ENCODE results near the gene RFC1. TPM values are rescaled to one million over a fixed set of nuclear protein-coding genes. Genes with fewer than 3 reads are reported as not detected.

RFC1 gene
- total and polyA plus RNA-seq, 9 of the 15 experiments (the other 6 are each of a cell fraction or from before 2014, with no cell fraction given): 16.8 to 85.6 (median 45.2) TPM

DNA sequence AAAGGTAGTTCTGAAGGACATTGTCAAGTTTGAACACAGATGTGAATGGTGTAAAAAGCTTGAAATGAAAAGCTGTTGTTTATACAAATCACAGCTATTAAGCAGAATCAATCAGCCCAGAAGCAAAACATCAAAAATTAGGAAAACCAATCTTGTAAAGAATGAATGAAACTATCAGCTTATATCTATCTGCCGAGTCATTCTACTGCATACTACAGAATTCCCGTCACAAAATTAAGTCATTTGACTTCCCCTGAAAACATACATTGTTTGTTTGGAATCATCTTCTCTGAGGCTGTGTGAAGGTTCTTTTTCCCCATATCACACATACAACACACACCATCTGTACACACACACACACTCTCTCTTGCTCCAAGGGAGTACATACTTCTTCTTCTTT is 80.3 kb downstream of the RFC1 start (continued):
- no peak for TF ChIP-seq ZNF79 (CRISPR knock-in tag; IDR thresholded peaks at IDR 0.05; ENCODE audit: low read depth)
- no peak for TF ChIP-seq ZNF77 (CRISPR knock-in tag; IDR thresholded peaks at IDR 0.05)
- TF ChIP-seq ID3 (CRISPR knock-in tag; IDR thresholded peaks at IDR 0.05): no peak
- no peak for TF ChIP-seq ID3 (tag; IDR thresholded peaks at IDR 0.05)
- TF ChIP-seq PHB (CRISPR knock-in tag; IDR thresholded peaks at IDR 0.05): no peak
- peak; percentile 43; the same call in 1 of the 2 replicates for TF ChIP-seq ZNF316 (IDR thresholded peaks at IDR 0.05)
- TF ChIP-seq HNRNPLL (IDR thresholded peaks at IDR 0.05; ENCODE audit: low read depth, low read length, poor library complexity, severe bottlenecking): no peak
- TF ChIP-seq SIX5 (IDR thresholded peaks at IDR 0.05; ENCODE audit: borderline replicate concordance in 1 of 2, insufficient read depth in 1 of 2, low read depth in 1 of 2, low read length in 2 of 2): no peak

GRCh38 chr4:39285111-39285795 is 80.9 kb downstream of the RFC1 start:
- ChIA-PET POLR2A (interaction anchor here (0.5 to 1.5 kb wide), 2 partner anchors 9 to 37 kb away, joined by 3 read pairs; no protein-coding TSS in a partner anchor), CTCF (ENCODE audit: low intra/inter-chr PET ratio) (no interaction called here)
- Histone ChIP-seq H3K36me3 (ENCODE audit: control insufficient read depth, insufficient read depth, low read length) (peaks cover 42% of the 10 kb centered on the region; the same call in 2 of the 3 replicates), H3K79me2 (ENCODE audit: control insufficient read depth, insufficient read depth, low read length) (no peaks in the 10 kb centered on the region), H3K4me2 (ENCODE audit: insufficient read depth, low read length) (no peak overlapping the region), H3K4me3 (no peak overlapping the region), H3K27me3 (ENCODE audit: control insufficient read depth in 2 of 2, insufficient read depth in 2 of 2, low read length in 2 of 2) (no peaks in the 10 kb centered on the region), H2AFZ (ENCODE audit: low read depth, low read length) (no peak overlapping the region), H3K27ac (ENCODE audit: extremely low read depth, low read depth, low read length) (no peak overlapping the region), H3K9me1 (ENCODE audit: control insufficient read depth, insufficient read depth, low read length) (no peaks in the 10 kb centered on the region), H4K20me1 (replicated peaks; ENCODE audit: control insufficient read depth, insufficient read depth, low read length) (no peaks in the 10 kb centered on the region), H3K9ac (ENCODE audit: insufficient read depth in 1 of 2, low read depth in 2 of 2, low read length in 2 of 2) (no peak overlapping the region), H3K4me1 (replicated peaks in 1 of 2; ENCODE audit: control insufficient read depth in 2 of 2, insufficient read depth in 2 of 2, low read length in 2 of 2) (peaks cover 0 to 3% of the 10 kb centered on the region in 2 experiments; a peak in 2 of 5 replicates), H3K9me3 (replicated peaks; ENCODE audit: control insufficient read depth, insufficient read depth, low read depth, low read length) (no peaks in the 10 kb centered on the region)
- intact Hi-C loops (cut with micrococcal nuclease) (no loop called here), in situ Hi-C loops (cut with MboI) (no loop called here)
- DNase-seq (ENCODE audit: extremely low read depth in 1 of 4, low spot score in 3 of 4) (no peak), FAIRE-seq (no peak), ATAC-seq (no peak; the same call in 2 of the 3 replicates)
- BruUV-seq (replicated peaks): no TSS peak
- no peak for TF ChIP-seq GTF2A2 (tag; IDR thresholded peaks at IDR 0.05)
- TF ChIP-seq, protein P1, sequence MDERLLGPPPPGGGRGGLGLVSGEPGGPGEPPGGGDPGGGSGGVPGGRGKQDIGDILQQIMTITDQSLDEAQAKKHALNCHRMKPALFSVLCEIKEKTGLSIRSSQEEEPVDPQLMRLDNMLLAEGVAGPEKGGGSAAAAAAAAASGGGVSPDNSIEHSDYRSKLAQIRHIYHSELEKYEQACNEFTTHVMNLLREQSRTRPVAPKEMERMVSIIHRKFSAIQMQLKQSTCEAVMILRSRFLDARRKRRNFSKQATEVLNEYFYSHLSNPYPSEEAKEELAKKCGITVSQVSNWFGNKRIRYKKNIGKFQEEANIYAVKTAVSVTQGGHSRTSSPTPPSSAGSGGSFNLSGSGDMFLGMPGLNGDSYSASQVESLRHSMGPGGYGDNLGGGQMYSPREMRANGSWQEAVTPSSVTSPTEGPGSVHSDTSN (CRISPR knock-in tag; IDR thresholded peaks at IDR 0.05; ENCODE audit: low read depth): no peak
- TF ChIP-seq, protein P1 (tag; conservative IDR thresholded peaks at IDR 0.05; ENCODE audit: low read depth): no peak
- WGBS (ENCODE audit: insufficient coverage, low coverage, missing lambda C conversion rate): 63% methylated on average over 7 of the region's 7 CpGs
